ENCODE measurements around the gene AASDH.
A peak's percentile ranks its signal among the peaks of the same experiment; 100 is the strongest.

AASDH gene

GRCh38 chr4:56387023-56388001, at the start of gene AASDH:
AASDH (minus strand) TSS chr4:56387491; CDS start chr4:56384299, 3,192 bp downstream.
- peak; percentile 44 for DNase-seq (ENCODE audit: low spot score)

- peak; percentile 82 for DNase-seq (ENCODE audit: low spot score)
These were observed 48.0 kb upstream of the AASDH start, which contains the start of gene PPAT for GRCh38 chr4:56435140-56435926. PPAT (minus strand) TSS chr4:56435615; CDS start chr4:56435477, 138 bp downstream.

GRCh38 chr4:56434599-56435139, 47.4 kb upstream of the AASDH start:
- DNase-seq (ENCODE audit: low spot score) = peak; percentile 41

- no peak for DNase-seq (ENCODE audit: low spot score)
These were observed 46.0 kb upstream of the AASDH start for GRCh38 chr4:56433280-56433679.

GRCh38 chr4:56430203-56430602, 42.9 kb upstream of the AASDH start:
- no peak for DNase-seq (ENCODE audit: low spot score)

- DNase-seq (ENCODE audit: low spot score) = no peak
These were observed 39.9 kb upstream of the AASDH start for GRCh38 chr4:56427179-56427578.

GRCh38 chr4:56426273-56426672, 39.0 kb upstream of the AASDH start:
- DNase-seq (ENCODE audit: low spot score) = no peak

- no peak for DNase-seq (ENCODE audit: low spot score)
These were observed 38.2 kb upstream of the AASDH start for GRCh38 chr4:56425518-56425917.

GRCh38 chr4:56424697-56425514, 37.6 kb upstream of the AASDH start:
- DNase-seq (ENCODE audit: low spot score) = no peak

GRCh38 chr4:56424176-56424575, 36.9 kb upstream of the AASDH start:
- no peak for DNase-seq (ENCODE audit: low spot score)

- no peak for DNase-seq (ENCODE audit: low spot score)
These were observed 30.1 kb upstream of the AASDH start for GRCh38 chr4:56417396-56417795.

- DNase-seq (ENCODE audit: low spot score) = no peak
These were observed 29.1 kb upstream of the AASDH start for GRCh38 chr4:56416349-56416748.

GRCh38 chr4:56414135-56414670, 26.9 kb upstream of the AASDH start:
- DNase-seq (ENCODE audit: low spot score) = no peak

GRCh38 chr4:56410247-56411062, 23.2 kb upstream of the AASDH start:
- peak; percentile 22 for DNase-seq (ENCODE audit: low spot score)

GRCh38 chr4:56409511-56410090, 22.3 kb upstream of the AASDH start:
- DNase-seq (ENCODE audit: low spot score) = no peak

- DNase-seq (ENCODE audit: low spot score) = no peak
These were observed 21.7 kb upstream of the AASDH start for GRCh38 chr4:56408978-56409377.

- DNase-seq (ENCODE audit: low spot score) = no peak
These were observed 18.9 kb upstream of the AASDH start for GRCh38 chr4:56406151-56406550.

- no peak for DNase-seq (ENCODE audit: low spot score)
These were observed 17.7 kb upstream of the AASDH start for GRCh38 chr4:56405016-56405415.

GRCh38 chr4:56400560-56400959, 13.3 kb upstream of the AASDH start:
- DNase-seq (ENCODE audit: low spot score) = no peak

GRCh38 chr4:56391270-56391669, 4.0 kb upstream of the AASDH start:
- no peak for DNase-seq (ENCODE audit: low spot score)

Measured in HuH-7.5 (cell line).